Activated T-helper 1 cell treated with anti-CD3 and anti-CD28 coated beads, Interleukin-2, amount 50 U/mL, for 16 hours (primary cell): ENCODE results near the gene MADCAM1.

Source experiments
- DNase-seq, 2 donors: peaks; one replicate each; pipeline ENCODE4 v3.0.0-alpha.2; 2020; ENCODE audit warnings: low read depth in 1 of 2, low spot score in 1 of 2

Gene MADCAM1

GRCh38 chr19:507286-508203, 11.3 kb downstream of the MADCAM1 start, which contains the start of gene TPGS1:
TSS of gene TPGS1 (plus strand) at chr19:507497. CDS start at chr19:507507, 10 bp downstream.
- DNase-seq, result peak; percentile 45 to 77

DNA sequence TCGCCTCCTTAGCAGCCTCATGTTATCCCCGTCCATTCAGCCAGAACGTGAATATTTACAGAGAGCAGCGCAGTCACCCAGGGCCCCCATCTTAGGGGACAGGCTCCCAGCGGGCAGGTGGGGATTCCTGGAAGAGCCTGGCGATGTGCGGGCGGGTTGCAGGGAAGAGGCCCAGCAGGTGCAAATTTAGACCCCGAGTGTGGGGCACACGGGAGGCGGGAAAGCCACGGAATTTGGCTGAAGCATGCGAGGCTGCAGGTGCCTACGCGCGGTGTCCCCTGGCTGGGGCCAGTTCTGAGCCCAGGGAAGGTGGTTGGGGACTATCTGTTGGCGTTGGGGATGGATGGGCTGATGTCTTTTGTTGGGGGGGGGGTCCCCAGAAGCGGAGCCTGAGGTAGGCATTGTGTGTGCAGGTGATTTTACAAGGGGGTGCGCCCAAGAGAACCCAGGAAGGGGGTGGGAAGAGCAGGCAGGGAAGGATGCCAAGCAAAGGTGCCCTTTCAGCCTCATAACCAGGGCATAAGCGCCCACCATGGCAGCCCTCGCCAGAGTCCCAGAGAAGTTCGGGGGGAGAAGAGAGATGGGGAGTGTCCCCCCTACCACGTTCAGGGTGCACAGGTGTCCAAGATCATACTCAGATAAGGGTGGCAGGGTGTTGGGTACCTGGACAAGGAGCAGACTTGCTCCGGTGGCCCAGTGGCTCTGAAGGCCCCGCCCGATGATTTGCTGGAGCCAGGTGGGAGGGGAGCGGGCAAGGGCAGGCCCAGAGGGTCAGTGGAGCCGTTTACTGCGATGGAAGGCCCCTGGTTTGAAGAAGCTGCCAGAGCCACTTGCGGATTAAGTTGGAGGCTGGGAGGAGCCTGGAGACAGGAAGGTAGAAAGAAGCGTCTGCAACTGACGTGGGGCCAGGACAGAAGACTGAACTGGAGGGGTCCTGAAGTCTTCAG, 12.2 kb downstream of the MADCAM1 start:
- DNase-seq, result no peak

- peak; percentile 83 to 88 for DNase-seq
Measured at GRCh38 chr19:510606-511100, 14.4 kb downstream of the MADCAM1 start.

DNA sequence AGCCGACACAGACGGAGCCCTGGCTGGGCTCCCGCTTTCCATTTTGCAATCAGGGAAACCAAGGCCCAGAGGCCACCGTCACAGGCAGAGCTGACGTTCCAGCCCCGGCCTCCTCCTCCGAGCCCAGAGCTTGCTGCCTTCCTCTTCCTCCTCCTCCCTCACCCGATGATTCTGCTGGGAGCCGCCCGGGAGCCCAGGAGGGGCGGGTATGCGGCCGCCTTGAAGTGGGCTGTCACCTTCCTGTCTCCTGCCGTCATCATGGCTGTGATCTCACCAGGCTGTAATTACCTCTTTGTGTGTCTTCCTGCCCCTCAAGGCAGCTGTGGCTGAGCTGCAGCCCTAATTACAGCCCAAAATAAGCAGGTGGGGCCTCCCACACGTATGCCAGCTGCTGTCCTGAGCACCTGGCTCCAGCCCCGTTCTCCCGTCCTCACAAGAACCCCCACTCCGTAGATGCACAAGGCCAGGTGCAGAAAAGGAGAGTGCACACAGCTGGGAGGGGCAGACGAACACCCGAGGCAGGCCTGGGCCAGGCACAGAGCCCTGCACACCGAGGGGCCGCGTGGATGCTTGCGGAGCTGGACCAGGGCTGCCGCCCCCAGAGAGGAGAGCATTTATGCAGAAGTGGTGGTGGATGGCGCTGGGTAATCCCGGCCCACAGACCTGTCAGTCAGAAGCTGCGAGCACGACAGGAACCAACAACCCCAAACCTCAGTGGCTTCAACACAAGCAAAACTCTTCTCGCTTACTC, 15.0 kb downstream of the MADCAM1 start:
- DNase-seq, result peak; percentile 70 to 76

DNA sequence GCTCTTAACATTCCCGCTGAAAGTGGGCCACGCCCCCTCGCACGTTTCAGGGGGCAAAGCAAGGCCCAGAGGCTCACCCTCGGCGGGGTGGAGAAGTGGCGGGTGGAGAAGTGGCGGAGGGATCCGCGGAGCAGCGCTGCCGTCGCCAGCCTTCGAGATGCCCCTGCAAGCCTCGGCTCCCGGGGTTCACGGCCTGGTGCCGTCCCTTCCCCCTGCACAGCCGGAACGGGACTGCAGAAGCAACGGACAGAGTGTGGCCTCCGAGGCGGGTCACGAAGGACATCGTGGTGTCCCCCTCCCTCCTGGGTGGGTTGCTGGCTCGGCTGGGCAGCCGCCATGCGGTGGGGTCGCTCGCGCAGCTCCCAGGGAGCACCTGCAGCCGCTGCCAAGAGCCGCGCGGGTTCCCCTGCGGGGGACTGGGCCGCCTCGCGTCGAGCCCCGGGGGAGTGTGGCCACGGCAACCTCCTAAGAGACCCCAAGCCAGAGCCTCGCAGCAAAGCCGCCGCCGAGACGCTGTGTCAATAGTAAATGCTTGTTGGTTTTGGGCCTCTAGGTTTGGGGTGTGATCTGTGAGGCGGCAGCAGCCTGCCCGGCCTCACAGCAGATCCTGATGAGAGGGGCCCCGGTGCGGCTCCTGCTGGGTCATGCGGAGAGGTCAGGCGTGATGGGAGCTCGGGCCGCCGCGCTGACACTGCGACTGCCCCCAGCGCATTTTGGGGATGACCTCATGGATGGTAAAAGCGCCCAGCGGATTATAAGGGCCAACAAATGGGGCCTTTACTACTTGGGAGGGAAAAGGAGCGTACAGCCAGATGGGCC, 16.5 kb downstream of the MADCAM1 start:
- no peak for DNase-seq

- no peak for DNase-seq
Measured at GRCh38 chr19:513368-514165, 17.3 kb downstream of the MADCAM1 start.

DNA sequence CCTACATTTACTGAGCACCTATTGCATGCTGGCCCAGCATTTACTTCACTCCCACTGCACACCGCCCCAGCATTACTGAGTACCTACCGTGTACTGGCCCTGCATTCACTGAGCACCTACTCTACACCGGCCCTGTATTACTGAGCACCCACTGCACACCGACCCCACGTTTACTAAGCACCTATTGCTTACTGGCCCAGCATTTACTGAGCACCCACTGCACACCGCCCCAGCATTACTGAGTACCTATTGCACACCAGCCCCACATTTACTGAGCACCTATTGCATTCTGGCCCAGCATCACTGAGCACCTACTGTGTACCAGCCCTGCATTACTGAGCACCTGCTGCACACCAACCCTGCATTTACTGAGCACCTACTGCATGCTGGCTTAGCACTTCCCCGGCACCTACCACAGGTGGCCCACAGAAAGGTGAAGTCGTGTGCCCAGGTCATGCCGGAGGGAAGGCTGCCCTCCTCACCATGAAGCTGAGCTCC, 17.9 kb downstream of the MADCAM1 start:
- DNase-seq, result no peak

DNA sequence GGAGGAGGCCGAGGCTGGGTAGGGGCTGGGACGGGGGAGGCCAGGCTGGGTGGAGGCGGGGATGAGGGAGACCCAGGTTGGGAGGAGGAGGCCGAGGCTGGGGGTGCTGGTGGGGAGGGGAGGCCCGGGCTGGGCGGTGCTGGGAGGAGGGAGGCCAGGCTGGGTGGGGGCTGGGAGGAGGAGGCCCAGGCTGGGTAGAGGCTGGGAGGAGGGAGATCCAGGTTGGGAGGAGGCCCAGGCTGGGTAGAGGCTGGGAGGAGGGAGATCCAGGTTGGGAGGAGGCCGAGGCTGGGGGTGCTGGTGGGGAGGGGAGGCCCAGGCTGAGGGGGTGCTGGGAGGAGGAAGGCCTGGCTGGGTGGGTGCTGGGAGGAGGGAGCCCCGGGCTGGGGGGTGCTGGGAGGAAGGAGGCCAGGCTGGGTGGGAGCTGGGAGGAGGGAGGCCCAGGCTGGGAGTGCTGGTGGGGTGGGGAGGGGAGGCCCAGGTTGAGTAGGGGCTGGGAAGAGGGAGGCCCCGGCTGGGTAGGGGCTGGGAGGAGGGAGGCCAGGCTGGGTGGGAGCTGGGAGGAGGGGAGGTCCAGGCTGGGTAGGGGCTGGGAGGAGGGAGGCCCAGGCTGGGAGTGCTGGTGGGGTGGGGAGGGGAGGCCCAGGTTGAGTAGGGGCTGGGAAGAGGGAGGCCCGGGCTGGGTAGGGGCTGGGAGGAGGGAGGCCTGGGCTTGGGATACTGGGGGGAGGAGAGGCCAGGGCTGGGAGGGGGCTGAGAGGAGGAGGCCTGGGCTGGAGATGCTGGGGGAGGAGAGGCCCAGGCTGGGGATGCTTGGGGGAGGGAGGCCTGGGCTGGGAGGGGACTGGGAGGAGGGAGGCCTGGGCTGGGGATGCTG, 21.7 kb downstream of the MADCAM1 start:
- DNase-seq, result no peak

DNA sequence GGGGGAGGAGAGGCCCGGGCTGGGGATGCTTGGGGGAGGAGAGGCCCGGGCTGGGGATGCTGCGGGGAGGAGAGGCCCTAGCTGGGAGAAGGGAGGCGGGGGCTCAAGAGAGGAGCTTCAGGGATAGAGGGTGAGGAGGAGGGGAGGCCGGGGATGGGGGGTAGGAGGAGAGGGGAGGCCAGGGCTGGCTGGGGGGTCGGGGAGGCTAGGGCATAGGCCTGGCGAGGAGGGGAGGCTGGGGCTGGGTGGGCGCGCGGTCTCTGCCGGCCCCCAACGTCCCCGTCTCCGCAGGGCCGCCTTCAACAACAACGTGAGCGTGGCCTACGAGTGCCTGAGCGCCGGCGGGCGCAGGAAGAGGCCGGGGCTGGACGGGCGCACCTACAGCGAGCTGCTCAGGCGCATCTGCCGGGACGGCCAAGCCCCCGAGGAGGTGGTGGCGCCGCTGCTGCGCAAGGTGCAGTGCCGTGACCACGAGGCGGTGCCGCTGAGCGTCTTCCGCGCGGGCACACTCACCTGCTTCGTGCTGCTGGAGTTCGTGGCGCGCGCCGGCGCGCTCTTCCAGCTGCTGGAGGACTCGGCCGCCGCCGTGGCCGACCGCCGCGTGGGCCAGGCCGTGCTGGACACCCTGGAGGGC, 22.4 kb downstream of the MADCAM1 start:
- DNase-seq, result peak; percentile 32 to 39

GRCh38 chr19:519449-519865, 23.2 kb downstream of the MADCAM1 start:
- no peak for DNase-seq

- DNase-seq, result no peak
Measured at GRCh38 chr19:522726-523125, 26.4 kb downstream of the MADCAM1 start.

DNA sequence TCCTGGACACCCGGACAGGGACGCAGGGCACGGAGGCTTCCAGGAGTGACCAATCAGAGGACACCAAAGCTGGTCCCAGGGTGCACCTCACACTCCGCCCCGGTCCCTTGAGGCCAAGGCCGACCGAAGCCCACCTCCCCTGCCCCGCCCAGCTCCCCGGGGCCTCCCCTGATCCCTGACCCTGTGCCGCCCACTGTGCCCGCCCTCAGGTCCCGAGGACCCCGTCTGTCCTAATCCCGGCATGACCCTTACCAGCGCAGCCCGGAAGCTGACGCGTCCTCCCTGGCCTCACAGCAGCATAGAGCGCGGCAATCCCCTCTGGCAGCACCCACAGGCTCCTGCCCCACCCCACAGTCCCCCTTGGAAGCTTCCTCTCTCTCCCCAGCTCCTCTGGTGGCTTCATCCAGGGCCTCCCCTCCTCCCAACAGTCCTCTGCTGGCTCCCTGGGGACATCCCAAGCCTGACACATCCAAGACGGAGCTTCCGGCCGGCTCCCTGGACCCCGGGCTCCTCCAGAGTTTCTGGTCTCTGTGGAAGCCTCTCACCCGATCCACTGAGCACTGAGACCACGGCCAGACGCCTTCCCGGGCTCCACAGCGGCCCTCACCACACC, 27.9 kb downstream of the MADCAM1 start:
- DNase-seq, result no peak

GRCh38 chr19:525029-525428, 28.7 kb downstream of the MADCAM1 start:
- no peak for DNase-seq

- DNase-seq, result no peak
Measured at GRCh38 chr19:525857-526419, 29.7 kb downstream of the MADCAM1 start.

GRCh38 chr19:530134-531008, 34.1 kb downstream of the MADCAM1 start:
- no peak for DNase-seq
